Endometrial microvascular endothelial cells (primary cell): ENCODE results near the gene UNC5C. TPM values are rescaled to one million over a fixed set of nuclear protein-coding genes. Genes with fewer than 3 reads are reported as not detected.

Experiments
- in situ Hi-C: cut with HindIII; loops from 2 replicates; pipeline ENCODE4 v1.10.0; 2017; ENCODE audit warnings: low sequenced_read_pairs, low pct_unique_long_range_greater_than_20kb; ENCODE audit errors: inconsistent ontology term
- total RNA-seq: library from RNA; depleted of rRNA; stranded (reverse); fragments of >200 nt; gene quantifications from one replicate; pipeline ENCODE4 v1.2.3, GENCODE V29; 2015; ENCODE audit errors: inconsistent ontology term

The UNC5C gene
- total RNA-seq, 1 donor from 2014 or later, result 0.46 TPM

DNA sequence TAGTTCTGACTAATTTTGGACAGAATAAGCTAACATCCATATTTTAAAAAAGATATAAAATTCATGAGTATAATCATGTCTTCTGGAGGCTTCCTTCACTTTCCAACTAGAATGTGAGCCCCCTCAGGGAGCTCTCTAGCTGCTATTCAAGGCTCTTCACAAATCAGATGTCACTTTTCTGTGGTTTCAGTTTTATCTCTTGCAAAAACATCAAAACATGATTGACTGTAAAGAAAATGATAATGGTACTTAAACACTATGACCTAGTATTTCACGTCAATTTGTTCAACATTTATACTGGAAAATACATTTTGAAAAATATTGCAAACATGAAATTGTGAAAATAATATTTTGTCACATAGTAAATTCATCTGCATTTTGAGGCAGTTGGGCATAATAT, 234.2 kb downstream of the UNC5C start:
- in situ Hi-C loops, result no loop called here

DNA sequence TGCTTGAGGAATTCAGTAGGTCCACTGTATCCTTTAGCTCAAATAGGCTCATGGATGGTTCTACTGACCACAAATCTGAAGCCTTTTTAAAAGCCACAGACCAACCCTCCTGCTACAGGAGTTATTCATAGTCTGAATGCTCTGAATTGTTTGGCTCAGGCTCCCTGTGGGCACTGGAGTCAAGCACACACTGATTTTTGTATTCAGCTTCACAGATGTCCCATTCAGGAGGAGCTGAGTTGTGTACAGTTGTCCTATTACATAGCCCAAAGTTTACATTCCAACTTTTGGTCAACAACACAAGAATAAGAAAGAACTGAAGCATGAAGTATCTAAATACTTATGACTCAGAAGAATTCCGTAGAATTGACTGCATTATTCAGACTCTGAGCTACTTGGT, 243.9 kb downstream of the UNC5C start:
- in situ Hi-C loops, result no loop called here

DNA sequence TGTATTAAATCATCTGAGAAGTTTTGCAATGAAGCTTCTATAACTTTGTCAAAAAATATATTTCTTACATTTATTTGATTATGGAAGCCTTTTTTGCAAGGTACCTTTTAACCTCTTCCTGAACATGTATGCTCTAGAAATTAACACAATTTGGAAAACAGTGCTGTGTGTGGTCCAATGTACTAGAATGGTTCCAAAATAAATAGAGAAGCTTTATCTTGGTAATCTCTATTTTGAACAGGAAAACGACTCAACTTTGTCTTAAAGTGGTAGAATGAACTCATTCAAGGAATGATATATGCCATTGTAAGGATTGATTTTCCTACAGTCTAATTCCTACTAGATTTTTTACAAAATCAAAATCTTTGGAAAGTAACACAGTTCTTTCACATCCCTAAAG, 248.5 kb downstream of the UNC5C start:
- in situ Hi-C loops, result no loop called here

DNA sequence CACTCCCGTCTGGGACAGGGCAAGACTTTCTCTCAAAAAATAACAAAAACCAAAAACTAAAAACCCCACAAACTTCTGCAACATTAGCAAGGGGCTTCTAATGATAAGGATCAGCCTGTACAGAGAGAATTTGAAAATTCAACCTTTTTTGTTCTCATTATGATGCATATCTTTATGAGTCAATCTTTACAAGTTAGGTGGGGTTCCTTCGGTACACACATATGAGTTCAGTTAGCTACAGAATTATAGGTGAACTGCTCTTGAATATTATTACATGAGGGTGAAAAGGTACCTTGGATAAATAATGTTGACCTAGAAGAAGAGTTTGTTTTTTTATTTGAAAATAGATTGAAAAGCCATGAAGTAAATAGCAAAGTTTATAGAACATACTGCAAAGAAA, 252.7 kb downstream of the UNC5C start:
- in situ Hi-C loops, result no loop called here

DNA sequence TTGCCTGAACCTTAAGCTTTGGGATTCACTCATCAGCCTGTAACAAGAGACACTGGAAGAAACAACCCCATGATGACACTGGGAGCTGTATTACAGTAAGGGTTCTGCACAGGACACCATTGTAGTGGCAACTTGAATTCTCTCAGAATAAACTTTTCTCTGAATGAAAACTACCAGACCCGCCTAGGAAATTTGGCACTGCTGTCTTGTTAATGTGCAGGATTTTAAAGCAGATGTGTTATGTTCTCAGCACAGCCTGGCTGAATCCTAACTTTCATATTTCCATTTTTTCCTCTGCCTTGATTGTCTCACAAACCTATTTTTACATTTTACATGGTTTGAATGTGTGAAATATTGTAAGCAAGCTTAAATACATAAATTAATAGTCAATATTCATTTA, 253.6 kb downstream of the UNC5C start:
- in situ Hi-C loops, result no loop called here

DNA sequence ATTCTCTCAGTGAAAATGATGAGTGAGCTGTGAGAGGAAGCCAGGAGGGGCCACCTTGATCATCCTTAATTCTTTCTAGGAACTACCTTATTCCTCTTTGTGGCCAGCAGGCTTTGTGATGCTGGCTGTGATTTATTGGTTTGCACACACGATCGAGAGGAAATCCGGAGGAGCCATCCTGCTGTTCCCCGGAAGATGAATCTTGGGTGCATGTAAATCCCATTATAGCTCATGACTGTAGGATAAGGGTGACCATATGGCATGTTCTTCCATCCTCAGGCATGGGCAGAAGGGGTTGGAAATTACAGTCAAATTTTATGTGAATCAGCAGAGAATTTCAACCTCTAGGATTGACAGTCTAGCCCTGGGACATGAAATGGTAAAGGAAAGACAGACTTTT, 254.5 kb downstream of the UNC5C start:
- in situ Hi-C loops, result no loop called here

DNA sequence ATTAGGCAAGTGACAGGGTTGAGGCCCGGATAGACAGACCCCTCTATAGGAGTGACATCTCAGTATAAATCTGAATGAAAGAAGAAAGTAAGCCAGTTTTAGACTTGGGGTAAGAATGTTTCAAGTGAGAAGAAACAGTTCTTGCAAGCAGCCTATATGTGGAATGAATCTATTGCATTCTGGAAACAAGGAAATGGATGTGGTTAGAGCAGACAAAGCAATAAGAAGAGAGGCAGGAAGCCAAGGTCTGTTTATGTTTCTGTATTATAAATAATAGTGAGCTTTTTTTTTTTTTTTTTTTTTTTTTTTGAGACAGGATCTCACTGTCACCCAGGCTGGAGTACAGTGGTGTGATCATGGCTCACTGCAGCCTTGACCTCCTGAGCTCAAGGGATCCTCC, 255.8 kb downstream of the UNC5C start:
- in situ Hi-C loops, result no loop called here

DNA sequence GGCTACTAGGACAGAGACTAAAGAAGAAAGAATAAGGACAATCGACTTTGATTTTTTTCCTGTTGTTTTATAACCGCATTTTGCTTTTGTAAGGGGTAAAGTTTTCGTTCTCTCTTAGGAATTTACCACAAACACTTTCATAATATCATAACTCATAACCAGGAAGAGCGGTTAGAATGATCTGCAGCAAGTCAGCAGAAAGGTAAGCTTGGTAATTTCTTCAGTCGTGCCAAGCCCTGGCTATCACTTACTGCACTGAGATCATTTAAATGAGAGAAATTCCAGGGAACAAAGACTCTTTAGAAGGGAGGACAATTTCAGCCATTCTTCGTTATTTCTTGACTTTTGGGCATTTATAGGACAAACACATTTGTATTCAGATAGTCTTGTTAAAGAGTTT, 258.1 kb downstream of the UNC5C start:
- in situ Hi-C loops, result no loop called here

DNA sequence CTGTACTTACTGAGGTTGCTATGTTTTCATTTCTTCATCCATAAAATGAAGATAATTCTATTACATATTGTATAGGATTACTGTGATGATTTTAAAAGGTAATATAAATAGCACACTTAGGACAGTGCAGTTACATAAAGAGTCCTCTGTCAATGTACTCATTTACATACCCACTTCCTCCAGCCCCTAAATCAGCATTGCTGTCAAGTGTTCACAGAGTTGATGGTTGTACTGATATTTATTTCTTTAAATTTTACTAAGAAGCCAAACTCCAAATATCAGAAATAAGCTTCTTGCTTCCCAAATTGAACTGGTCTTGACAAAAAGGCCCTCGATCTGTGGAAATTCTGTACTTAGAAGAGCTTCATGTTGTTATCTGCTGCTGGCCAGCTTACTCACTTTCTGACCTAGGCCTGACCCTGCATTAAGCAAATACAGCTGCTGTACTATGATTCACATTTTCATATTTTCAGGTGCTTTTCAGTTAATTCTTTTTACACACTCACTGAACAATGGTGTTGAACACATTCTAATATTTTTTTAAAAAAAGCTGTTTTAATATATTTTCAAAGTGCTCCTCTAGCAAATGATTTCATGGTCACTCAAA, 259.6 kb downstream of the UNC5C start:
- in situ Hi-C loops, result no loop called here

DNA sequence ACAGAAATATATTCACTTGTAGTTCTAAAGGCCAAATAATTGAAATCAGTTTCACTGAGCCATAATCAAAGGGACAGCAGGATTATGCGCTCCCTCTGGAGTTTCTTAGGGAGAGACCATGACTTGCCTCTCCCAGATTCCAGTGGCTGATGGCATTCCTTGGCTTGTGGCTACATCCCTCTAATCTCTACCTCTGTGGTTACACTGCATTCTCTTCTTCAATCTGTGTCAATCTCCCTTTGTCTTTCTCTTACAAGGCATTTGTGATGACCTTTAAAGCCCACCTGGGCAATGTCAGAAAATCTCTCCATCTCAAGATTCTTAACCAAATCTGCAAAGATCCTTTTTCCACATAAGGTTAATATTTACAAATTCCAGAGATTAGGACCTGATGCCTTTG, 260.2 kb downstream of the UNC5C start:
- in situ Hi-C loops, result no loop called here

DNA sequence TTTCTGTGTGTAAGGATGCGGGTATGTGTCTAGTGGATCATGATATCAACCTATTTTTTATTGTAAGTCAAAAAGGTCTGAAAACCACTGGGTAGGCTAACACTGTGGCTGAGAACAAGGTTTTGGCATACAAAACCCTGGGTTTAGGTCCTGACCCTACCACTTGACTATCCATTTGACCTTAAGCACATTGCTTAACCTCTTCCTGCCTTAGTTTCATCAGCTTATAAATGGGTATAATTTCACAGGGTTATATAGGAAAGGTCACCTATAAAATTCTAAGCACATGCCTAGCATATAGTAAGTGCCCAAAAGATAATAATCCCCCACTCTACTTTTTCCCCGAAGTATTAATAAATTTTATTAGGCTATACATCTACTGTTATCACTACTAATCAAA, 263.0 kb downstream of the UNC5C start:
- in situ Hi-C loops, result no loop called here

DNA sequence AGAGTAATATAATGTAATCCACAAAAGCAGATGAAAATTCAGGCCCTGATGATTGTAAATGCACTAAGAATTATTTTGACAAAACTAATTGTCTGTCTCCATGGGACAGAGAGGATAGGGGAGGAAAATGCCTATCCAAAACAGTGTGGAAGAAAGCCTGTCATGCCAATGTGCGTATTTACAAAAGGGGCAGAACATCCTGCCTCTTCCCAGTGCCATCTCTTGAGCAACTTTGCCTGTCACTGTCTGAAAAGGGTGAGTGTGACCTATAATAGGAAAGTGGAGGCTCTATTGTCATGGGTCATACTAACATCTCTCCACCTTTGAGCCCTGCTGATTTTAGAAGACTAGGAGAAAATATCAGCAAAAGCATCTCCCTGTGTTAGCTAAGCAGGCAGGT, 264.1 kb downstream of the UNC5C start:
- in situ Hi-C loops, result no loop called here

DNA sequence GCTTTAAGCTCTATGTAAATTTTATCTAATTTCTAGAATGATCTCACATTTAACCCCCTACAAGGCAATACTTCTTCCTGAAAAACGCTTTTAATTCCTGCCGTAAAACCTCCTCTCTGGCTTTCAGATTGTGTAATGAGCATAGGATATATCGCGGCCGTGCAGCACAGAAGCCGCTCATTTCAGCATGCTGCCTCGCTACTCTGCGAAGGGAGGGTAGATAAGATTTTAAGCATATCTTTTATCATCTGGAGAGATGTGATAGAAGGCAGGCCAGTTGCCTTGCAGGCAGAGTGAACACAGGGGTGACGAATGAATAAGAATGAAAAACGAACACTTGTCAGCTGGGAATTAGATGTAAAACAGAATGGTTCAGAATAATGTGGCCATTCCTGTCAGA, 265.5 kb downstream of the UNC5C start:
- in situ Hi-C loops, result no loop called here

DNA sequence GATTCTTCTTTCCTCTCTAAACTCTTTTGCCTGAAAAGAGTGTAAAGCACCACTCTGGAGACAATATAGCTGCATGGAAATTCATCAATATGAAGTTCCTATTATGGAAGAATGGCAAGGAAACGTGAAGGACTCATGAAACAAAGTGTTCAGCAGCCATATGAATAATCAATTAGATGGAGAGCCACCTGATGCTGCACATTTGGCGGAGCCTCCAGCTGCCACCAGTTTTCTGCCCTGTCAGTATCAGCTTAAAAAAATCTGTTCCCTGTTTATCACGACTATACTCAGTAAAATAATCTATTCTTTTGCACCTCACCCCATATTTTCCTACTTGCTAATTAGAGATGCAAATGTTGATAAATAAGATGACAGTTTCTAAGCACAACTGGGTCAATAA, 276.0 kb downstream of the UNC5C start:
- in situ Hi-C loops, result no loop called here

DNA sequence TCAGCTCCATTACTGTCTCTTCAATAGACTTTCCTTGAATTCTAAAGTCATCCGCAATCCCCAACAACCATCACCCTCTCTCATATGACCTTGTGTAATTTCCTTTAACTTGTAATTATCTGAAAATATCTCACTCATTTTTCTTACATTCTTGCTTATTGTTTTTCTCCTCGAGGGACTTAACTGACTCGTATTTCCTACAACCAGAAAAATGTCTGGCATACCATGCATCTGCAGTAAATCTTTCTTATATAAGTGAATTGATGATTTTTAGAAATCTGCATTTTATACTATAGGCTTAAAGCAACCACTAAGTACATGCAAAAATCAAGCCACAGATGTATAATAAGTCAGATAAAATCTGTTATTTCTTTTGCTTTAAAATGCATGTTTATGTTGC, 276.7 kb downstream of the UNC5C start:
- in situ Hi-C loops, result no loop called here

DNA sequence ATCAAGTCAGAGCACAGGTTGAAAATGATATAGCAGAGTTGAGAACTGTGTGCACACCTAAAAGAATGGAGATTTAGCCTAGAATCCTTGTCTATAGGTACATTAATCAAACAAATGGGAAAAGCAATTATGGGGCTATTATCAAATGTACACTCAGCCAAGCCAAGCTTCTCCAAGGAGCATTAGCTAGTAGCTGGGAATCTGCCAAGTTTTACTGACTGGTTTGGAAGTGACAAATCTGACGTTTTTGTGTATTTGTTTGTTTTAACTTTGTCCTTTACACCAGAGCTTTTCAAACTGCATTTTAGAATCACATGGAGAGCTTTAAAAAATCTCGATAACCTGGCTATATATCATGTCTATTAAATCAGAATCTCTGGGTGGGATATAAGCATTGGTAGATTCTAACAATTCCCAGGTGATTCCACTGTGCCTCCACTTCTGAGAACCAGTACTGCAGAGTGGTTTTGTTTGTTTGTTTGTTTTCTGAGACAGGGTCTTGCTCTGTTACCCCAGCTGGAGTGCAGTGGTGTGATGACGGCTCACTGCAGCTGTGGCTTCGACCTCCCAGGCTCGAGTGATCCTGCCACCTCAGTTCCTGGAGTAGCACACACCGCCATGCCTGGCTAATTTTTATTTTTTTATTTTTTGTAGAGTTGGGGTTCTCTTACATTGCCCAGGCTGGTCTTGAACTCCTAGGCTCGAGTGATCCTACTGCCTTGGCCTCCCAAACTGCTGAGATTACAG, 279.8 kb downstream of the UNC5C start:
- in situ Hi-C loops, result no loop called here

DNA sequence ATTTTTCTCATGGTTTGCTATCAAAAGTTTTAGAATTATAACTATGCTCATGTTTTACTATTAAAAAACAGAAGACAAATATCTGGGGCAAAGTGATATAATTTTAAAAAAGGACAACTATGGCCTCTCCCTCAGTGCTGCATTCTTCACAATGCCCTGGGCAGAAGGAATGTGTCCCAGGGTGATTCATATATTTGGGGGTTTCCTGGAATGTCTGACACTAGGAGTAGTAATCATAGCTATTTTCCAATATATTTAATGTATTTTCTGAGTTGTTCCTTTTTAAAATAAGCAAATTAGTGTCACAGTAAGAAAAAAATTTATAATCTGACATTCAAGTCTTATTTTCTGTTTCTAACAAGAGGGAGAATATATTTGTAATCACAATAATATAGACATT, 281.7 kb downstream of the UNC5C start:
- in situ Hi-C loops, result no loop called here

DNA sequence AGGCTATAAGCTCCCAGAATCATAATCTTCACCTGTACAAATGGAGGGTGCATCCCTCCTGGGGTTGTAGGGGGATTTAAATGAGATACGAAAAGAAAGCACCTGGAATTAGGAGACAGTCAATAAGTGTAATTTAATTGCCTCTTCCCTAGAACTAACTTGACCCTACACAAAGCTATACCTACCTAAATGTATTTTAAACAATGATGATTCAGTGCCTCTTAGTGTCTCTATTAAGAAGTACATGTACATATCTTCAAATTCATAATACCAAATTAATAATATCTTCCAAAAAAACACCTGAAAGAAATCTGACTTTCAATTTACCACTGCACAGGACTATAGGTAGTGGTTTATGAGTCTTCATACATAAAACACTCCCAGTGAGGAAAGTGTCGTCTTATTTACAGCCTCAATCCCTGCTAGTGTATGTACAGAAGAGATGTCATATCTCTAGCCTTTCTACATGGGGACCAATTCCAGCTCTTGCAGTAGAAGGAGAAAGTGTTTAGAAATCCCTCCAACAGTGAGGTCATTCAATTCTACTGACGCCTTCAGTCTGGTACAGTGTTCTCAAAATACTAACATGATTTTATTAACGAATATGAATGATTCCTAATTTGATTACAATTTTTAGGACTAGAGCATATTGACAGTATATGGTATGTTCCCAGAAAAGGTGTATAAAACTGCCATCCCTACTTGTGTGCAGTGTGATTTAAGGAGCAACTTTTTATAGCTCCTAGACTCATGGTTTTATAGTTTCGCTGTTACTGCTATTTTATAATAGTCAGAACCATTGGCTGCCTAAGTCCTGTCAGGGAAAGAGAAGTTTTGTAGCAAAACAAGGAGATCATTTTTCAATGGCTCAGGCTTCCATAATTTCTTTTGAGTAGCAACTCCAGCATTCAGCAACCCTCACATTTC, 282.7 kb downstream of the UNC5C start:
- in situ Hi-C loops, result no loop called here

DNA sequence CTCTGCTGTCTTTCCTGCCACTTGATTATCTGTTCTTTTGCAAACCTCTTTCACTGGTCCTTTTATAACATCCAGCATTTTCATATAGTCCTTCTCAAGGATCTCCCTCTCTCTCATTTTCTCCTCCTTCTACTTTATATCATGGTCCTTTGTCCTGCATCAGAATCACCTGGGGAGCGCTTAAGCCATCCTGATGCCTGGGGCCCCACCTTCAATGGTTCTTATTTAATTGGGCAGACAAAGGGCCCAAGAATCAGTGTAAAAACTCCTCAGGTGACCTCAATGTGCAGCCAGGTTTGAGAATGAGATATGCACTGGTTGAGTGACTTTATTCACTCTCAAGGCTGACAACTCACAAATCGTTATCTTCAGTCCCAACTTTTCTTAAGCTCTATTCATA, 283.9 kb downstream of the UNC5C start:
- in situ Hi-C loops, result no loop called here

DNA sequence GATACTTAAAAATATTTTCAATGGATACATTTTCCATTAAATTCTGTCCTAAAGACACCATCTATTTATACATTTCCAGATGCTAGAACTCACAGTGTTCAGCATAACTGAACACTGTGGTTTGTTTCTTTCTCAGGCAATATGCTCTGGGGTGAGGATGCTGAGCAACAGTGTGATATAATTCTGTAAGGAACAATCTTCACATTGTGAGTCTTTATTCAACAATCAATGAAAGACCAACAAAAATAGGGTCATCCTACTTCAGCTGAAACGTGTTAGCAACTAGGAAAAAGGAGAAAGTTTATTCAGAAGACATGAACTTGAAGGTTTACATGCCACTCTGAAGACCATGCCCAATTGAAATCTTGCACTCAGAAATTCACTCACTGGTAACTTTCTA, 284.8 kb downstream of the UNC5C start:
- in situ Hi-C loops, result no loop called here
